Brain microvascular endothelial cell (primary cell): ENCODE measurements around the gene TPPP.

Experiments
- DNase-seq: peaks from one replicate; pipeline ENCODE4 v3.0.0-alpha.2; 2020
- H3K27ac ChIP-seq: fragments of 250-450 bp; sonication (Bioruptor Pico); 2 replicates; pipeline ENCODE4 v1.5.1; 2020; ENCODE audit warnings: mild to moderate bottlenecking, moderate library complexity
- H3K27me3 ChIP-seq: fragments of 250-450 bp; sonication (Bioruptor Pico); replicated peaks from 2 replicates; pipeline ENCODE4 v1.5.1; 2020; ENCODE audit warnings: mild to moderate bottlenecking
- H3K36me3 ChIP-seq: fragments of 250-450 bp; sonication (Bioruptor Pico); replicated peaks from 2 replicates; pipeline ENCODE4 v1.5.1; 2020; ENCODE audit warnings: mild to moderate bottlenecking
- H3K4me3 ChIP-seq: 2 replicates; pipeline ENCODE4 v1.5.1; 2011; ENCODE audit warnings: low read depth, mild to moderate bottlenecking, control low read depth, low read length, moderate library complexity
- CTCF ChIP-seq: IDR thresholded peaks from 2 replicates; pipeline ENCODE4 v1.5.1; 2011; ENCODE audit warnings: low read depth, mild to moderate bottlenecking, moderate library complexity, low read length, control low read depth, inconsistent platforms; ENCODE audit errors: missing control alignments
- in situ Hi-C: cut with HindIII; loops from 2 replicates; pipeline ENCODE4 v1.10.0; 2017; ENCODE audit warnings: low sequenced_read_pairs, low pct_ligation_motif_present

TPPP gene

DNA sequence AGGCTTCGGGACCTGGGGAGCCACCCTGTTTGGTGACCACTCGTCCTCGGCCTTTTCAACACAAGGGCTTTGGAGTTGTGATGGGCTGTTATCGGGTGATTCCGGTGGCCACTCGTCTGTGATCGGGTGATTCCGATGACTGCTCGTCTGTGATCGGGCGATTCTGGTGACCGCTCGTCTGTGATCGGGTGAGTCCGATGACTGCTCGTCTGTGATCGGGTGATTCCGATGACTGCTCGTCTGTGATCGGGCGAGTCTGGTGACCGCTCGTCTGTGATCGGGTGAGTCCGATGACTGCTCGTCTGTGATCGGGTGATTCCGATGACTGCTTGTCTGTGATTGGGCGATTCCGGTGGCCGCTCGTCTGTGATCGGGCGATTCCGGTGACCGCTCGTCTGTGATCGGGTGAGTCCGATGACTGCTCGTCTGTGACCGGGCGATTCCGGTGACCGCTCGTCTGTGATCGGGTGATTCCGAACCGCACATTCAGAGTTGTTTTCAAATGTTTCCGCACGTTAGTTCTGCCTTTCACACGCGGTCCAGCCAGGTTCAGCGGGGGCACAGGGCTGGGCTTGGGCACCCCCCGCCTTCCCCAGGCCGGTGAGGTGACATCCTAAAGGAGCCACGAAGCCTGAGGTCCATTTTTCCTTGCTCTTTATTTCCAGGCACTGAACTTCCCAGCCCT is 30.3 kb downstream of the TPPP start:
- DNase-seq = no peak
- in situ Hi-C loops = no loop called here
- H3K36me3 ChIP-seq = peaks cover 2% of the 10 kb centered on the region
- no peak overlapping the region for H3K4me3 ChIP-seq
- no peaks in the 10 kb centered on the region for H3K27me3 ChIP-seq
- no peak for TF ChIP-seq CTCF
- H3K27ac ChIP-seq = no peak overlapping the region

GRCh38 chr5:661891-662750 is 31.0 kb downstream of the TPPP start:
- no peak for DNase-seq
- TF ChIP-seq CTCF = no peak
- in situ Hi-C loops = no loop called here
- H3K27me3 ChIP-seq = no peaks in the 10 kb centered on the region
- no peak overlapping the region for H3K4me3 ChIP-seq
- H3K27ac ChIP-seq = no peak overlapping the region
- peaks cover 2% of the 10 kb centered on the region for H3K36me3 ChIP-seq

- Histone ChIP-seq H3K27me3 (no peaks in the 10 kb centered on the region), H3K4me3 (no peak overlapping the region), H3K36me3 (no peaks in the 10 kb centered on the region), H3K27ac (no peak overlapping the region)
- DNase-seq = no peak
- in situ Hi-C loops = no loop called here
- no peak for TF ChIP-seq CTCF
These were observed 32.6 kb downstream of the TPPP start for GRCh38 chr5:660491-661030.

DNA sequence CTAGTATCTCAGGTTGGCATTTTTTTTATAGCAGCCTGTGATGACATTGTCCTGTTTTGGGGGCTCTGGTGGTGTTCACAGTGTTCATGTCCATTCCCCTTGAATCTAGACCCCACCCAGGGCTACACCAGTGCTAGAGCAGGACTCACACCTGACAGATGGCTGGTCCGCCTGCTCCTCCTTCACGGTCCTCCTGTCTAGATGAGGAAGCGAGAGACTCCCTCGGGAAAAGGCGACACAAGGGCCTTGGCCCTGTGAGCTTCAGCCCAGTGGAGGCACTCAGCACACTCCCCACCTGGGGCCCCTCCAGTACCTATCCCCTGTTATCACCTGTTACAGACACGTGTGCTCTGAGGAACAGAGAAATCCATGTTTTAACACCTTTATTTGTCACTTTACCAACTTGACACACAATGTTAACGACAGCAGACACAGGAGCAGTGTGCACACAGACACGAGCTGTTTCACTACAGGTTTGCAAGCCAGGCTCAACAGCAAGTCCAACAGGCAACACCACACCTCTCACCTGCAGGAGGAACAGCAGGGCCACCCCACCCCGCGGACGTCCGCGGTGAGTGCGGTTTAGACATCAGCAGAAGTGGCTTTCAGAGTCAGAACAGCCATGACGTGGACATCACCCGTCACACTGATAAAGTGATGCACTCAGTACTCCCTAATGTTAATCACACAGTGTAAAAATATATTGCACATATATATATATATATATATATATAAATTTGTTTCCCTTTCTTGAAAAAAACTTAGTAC is 33.5 kb downstream of the TPPP start:
- no peaks in the 10 kb centered on the region for H3K36me3 ChIP-seq
- in situ Hi-C loops = no loop called here

More for the DNA sequence above, 33.5 kb downstream of the TPPP start:
- Histone ChIP-seq H3K27ac (no peak overlapping the region), H3K4me3 (no peak overlapping the region), H3K27me3 (no peaks in the 10 kb centered on the region)
- no peak for DNase-seq
- no peak for TF ChIP-seq CTCF
